ENCODE results near the gene HIVEP3. TPM values are rescaled to one million over a fixed set of nuclear protein-coding genes. Genes with fewer than 3 reads are reported as not detected.

HIVEP3 gene
- total and polyA plus RNA-seq, 4 donors = 3.0 to 9.4 (median 7.8) TPM

- no peak for DNase-seq (ENCODE audit: low read depth in 4 of 6, low spot score in 6 of 6)
- 67% methylated on average over 2 of the region's 8 CpGs for WGBS (ENCODE audit: insufficient coverage)
Measured at GRCh38 chr1:41805771-41806471, 112.8 kb downstream of the HIVEP3 start.

GRCh38 chr1:41804176-41804575 is 114.5 kb downstream of the HIVEP3 start:
- H3K4me3 ChIP-seq (ENCODE audit: low read depth, low read length) = no peak overlapping the region
- no peaks in the 10 kb centered on the region for H3K27me3 ChIP-seq (ENCODE audit: control insufficient read depth, insufficient read depth, low read length)
- no peak overlapping the region for H3K27ac ChIP-seq (ENCODE audit: low read depth, low read length)
- H3K9me3 ChIP-seq (ENCODE audit: control insufficient read depth, insufficient read depth, low read length) = no peaks in the 10 kb centered on the region
- no peaks in the 10 kb centered on the region for H3K36me3 ChIP-seq (ENCODE audit: control insufficient read depth, insufficient read depth, low read length)
- peaks cover 11% of the 10 kb centered on the region for H3K4me1 ChIP-seq (ENCODE audit: control insufficient read depth, insufficient read depth, low read length)
- WGBS (ENCODE audit: insufficient coverage) = 60% methylated on average over 5 of the region's 5 CpGs
- no peak for DNase-seq (ENCODE audit: low read depth in 4 of 6, low spot score in 6 of 6)

More at GRCh38 chr1:41805771-41806471, 112.8 kb downstream of the HIVEP3 start:
- Histone ChIP-seq H3K36me3 (ENCODE audit: control insufficient read depth, insufficient read depth, low read length) (no peaks in the 10 kb centered on the region), H3K4me3 (ENCODE audit: low read depth, low read length) (no peak overlapping the region), H3K27me3 (ENCODE audit: control insufficient read depth, insufficient read depth, low read length) (no peaks in the 10 kb centered on the region), H3K9me3 (ENCODE audit: control insufficient read depth, insufficient read depth, low read length) (no peaks in the 10 kb centered on the region), H3K27ac (ENCODE audit: low read depth, low read length) (no peak overlapping the region), H3K4me1 (ENCODE audit: control insufficient read depth, insufficient read depth, low read length) (peaks cover 8% of the 10 kb centered on the region)

GRCh38 chr1:41803656-41804055 is 115.1 kb downstream of the HIVEP3 start:
- Histone ChIP-seq H3K27ac (ENCODE audit: low read depth, low read length) (no peak overlapping the region), H3K4me3 (ENCODE audit: low read depth, low read length) (no peak overlapping the region), H3K27me3 (ENCODE audit: control insufficient read depth, insufficient read depth, low read length) (no peaks in the 10 kb centered on the region), H3K4me1 (ENCODE audit: control insufficient read depth, insufficient read depth, low read length) (peaks cover 11% of the 10 kb centered on the region), H3K9me3 (ENCODE audit: control insufficient read depth, insufficient read depth, low read length) (no peaks in the 10 kb centered on the region), H3K36me3 (ENCODE audit: control insufficient read depth, insufficient read depth, low read length) (no peaks in the 10 kb centered on the region)
- DNase-seq (ENCODE audit: low read depth in 4 of 6, low spot score in 6 of 6) = no peak
- 80% methylated on average over 4 of the region's 4 CpGs for WGBS (ENCODE audit: insufficient coverage)

GRCh38 chr1:41802532-41803501 is 115.9 kb downstream of the HIVEP3 start:
- no peaks in the 10 kb centered on the region for H3K36me3 ChIP-seq (ENCODE audit: control insufficient read depth, insufficient read depth, low read length)
- WGBS (ENCODE audit: insufficient coverage) = 68% methylated on average over 2 of the region's 4 CpGs
- peaks cover 11% of the 10 kb centered on the region for H3K4me1 ChIP-seq (ENCODE audit: control insufficient read depth, insufficient read depth, low read length)
- no peak overlapping the region for H3K4me3 ChIP-seq (ENCODE audit: low read depth, low read length)
- H3K9me3 ChIP-seq (ENCODE audit: control insufficient read depth, insufficient read depth, low read length) = no peaks in the 10 kb centered on the region
- peak in 1 of 6 donors; percentile 41 for DNase-seq (ENCODE audit: low read depth in 4 of 6, low spot score in 6 of 6)
- no peaks in the 10 kb centered on the region for H3K27me3 ChIP-seq (ENCODE audit: control insufficient read depth, insufficient read depth, low read length)
- H3K27ac ChIP-seq (ENCODE audit: low read depth, low read length) = no peak overlapping the region

GRCh38 chr1:41800311-41800829 is 118.4 kb downstream of the HIVEP3 start:
- Histone ChIP-seq H3K36me3 (ENCODE audit: control insufficient read depth, insufficient read depth, low read length) (no peaks in the 10 kb centered on the region), H3K4me1 (ENCODE audit: control insufficient read depth, insufficient read depth, low read length) (peaks cover 11% of the 10 kb centered on the region), H3K27me3 (ENCODE audit: control insufficient read depth, insufficient read depth, low read length) (no peaks in the 10 kb centered on the region), H3K4me3 (ENCODE audit: low read depth, low read length) (no peak overlapping the region), H3K27ac (ENCODE audit: low read depth, low read length) (no peak overlapping the region), H3K9me3 (ENCODE audit: control insufficient read depth, insufficient read depth, low read length) (no peaks in the 10 kb centered on the region)
- peak in 1 of 6 donors; percentile 31 for DNase-seq (ENCODE audit: low read depth in 4 of 6, low spot score in 6 of 6)
- 64% methylated on average over 2 of the region's 2 CpGs for WGBS (ENCODE audit: insufficient coverage)

- peaks cover 11% of the 10 kb centered on the region for H3K4me1 ChIP-seq (ENCODE audit: control insufficient read depth, insufficient read depth, low read length)
- no peak for DNase-seq (ENCODE audit: low read depth in 4 of 6, low spot score in 6 of 6)
- WGBS (ENCODE audit: insufficient coverage) = no CpG with 5 or more reads among the region's 2 CpGs
- H3K27ac ChIP-seq (ENCODE audit: low read depth, low read length) = no peak overlapping the region
- H3K27me3 ChIP-seq (ENCODE audit: control insufficient read depth, insufficient read depth, low read length) = no peaks in the 10 kb centered on the region
- no peaks in the 10 kb centered on the region for H3K36me3 ChIP-seq (ENCODE audit: control insufficient read depth, insufficient read depth, low read length)
- no peak overlapping the region for H3K4me3 ChIP-seq (ENCODE audit: low read depth, low read length)
- no peaks in the 10 kb centered on the region for H3K9me3 ChIP-seq (ENCODE audit: control insufficient read depth, insufficient read depth, low read length)
Measured at GRCh38 chr1:41799723-41800122, 119.0 kb downstream of the HIVEP3 start.

GRCh38 chr1:41799205-41799604 is 119.5 kb downstream of the HIVEP3 start:
- Histone ChIP-seq H3K9me3 (ENCODE audit: control insufficient read depth, insufficient read depth, low read length) (no peaks in the 10 kb centered on the region), H3K27ac (ENCODE audit: low read depth, low read length) (no peak overlapping the region), H3K4me1 (ENCODE audit: control insufficient read depth, insufficient read depth, low read length) (peaks cover 11% of the 10 kb centered on the region), H3K27me3 (ENCODE audit: control insufficient read depth, insufficient read depth, low read length) (no peaks in the 10 kb centered on the region), H3K36me3 (ENCODE audit: control insufficient read depth, insufficient read depth, low read length) (no peaks in the 10 kb centered on the region), H3K4me3 (ENCODE audit: low read depth, low read length) (no peak overlapping the region)
- DNase-seq (ENCODE audit: low read depth in 4 of 6, low spot score in 6 of 6) = no peak
- WGBS (ENCODE audit: insufficient coverage) = 100% methylated on average over 3 of the region's 3 CpGs

- no peaks in the 10 kb centered on the region for H3K9me3 ChIP-seq (ENCODE audit: control insufficient read depth, insufficient read depth, low read length)
- H3K27me3 ChIP-seq (ENCODE audit: control insufficient read depth, insufficient read depth, low read length) = no peaks in the 10 kb centered on the region
- 100% methylated on average over 2 of the region's 5 CpGs for WGBS (ENCODE audit: insufficient coverage)
- H3K4me3 ChIP-seq (ENCODE audit: low read depth, low read length) = no peak overlapping the region
- no peak for DNase-seq (ENCODE audit: low read depth in 4 of 6, low spot score in 6 of 6)
- no peaks in the 10 kb centered on the region for H3K36me3 ChIP-seq (ENCODE audit: control insufficient read depth, insufficient read depth, low read length)
- H3K27ac ChIP-seq (ENCODE audit: low read depth, low read length) = no peak overlapping the region
- peaks cover 3% of the 10 kb centered on the region for H3K4me1 ChIP-seq (ENCODE audit: control insufficient read depth, insufficient read depth, low read length)
Measured at GRCh38 chr1:41795205-41795762, 123.4 kb downstream of the HIVEP3 start.

GRCh38 chr1:41794031-41794430 is 124.7 kb downstream of the HIVEP3 start:
- no peaks in the 10 kb centered on the region for H3K9me3 ChIP-seq (ENCODE audit: control insufficient read depth, insufficient read depth, low read length)
- no peak overlapping the region for H3K4me3 ChIP-seq (ENCODE audit: low read depth, low read length)
- no peaks in the 10 kb centered on the region for H3K27me3 ChIP-seq (ENCODE audit: control insufficient read depth, insufficient read depth, low read length)
- DNase-seq (ENCODE audit: low read depth in 4 of 6, low spot score in 6 of 6) = no peak
- no CpG with 5 or more reads among the region's 5 CpGs for WGBS (ENCODE audit: insufficient coverage)
- H3K4me1 ChIP-seq (ENCODE audit: control insufficient read depth, insufficient read depth, low read length) = no peaks in the 10 kb centered on the region
- no peaks in the 10 kb centered on the region for H3K36me3 ChIP-seq (ENCODE audit: control insufficient read depth, insufficient read depth, low read length)
- H3K27ac ChIP-seq (ENCODE audit: low read depth, low read length) = no peak overlapping the region
